Epithelial cell of prostate (primary cell): ENCODE data around the gene ERC2.

Source experiments
- DNase-seq: peaks from one replicate; pipeline ENCODE4 v3.0.0-alpha.2; 2011; ENCODE audit warnings: low read depth, low spot score
- H3K27ac ChIP-seq: fragments of 450-650 bp; 2 replicates; pipeline ENCODE4 v1.5.1; 2017; ENCODE audit warnings: mild to moderate bottlenecking

Gene ERC2

GRCh38 chr3:55965776-55966175 is 502.5 kb downstream of the ERC2 start:
- no peak overlapping the region for H3K27ac ChIP-seq
- no peak for DNase-seq

- no peak for DNase-seq
Measured at GRCh38 chr3:55964491-55964985, 503.7 kb downstream of the ERC2 start.

GRCh38 chr3:55963601-55964000 is 504.7 kb downstream of the ERC2 start:
- no peak overlapping the region for H3K27ac ChIP-seq
- DNase-seq = no peak

More at GRCh38 chr3:55964491-55964985, 503.7 kb downstream of the ERC2 start:
- H3K27ac ChIP-seq = no peak overlapping the region

DNA sequence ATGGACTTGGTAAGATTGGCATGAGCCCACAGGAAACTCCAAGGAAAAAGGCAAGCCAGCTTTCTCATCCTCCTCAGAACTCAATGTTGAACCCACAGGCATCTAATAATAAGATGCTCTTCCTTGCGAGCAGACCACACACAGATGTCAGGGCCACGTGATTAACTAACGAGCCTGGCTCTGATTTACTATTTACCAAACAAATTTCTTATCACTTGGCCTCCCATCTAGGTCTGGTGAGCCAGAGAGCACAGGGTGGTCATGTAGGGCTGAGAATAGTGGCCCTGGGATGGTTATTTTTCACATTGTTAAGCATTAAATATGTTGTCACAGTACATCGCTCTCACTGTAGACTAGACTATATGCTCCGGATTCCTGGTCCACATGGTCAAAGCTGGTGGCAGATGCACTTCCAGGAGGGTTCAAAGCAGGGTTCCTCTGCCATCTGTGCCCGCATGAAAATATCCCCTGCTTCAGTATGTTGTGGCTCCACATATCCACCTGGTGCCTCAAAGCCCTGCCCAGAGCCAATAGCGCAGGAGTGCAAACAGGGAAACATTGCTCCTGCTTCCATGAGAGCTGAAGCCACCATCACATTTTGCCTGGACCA is 508.7 kb downstream of the ERC2 start:
- no peak for DNase-seq
- no peak overlapping the region for H3K27ac ChIP-seq

- no peak overlapping the region for H3K27ac ChIP-seq
- DNase-seq = no peak
Measured at GRCh38 chr3:55958605-55959004, 509.7 kb downstream of the ERC2 start.

GRCh38 chr3:55955891-55956477 is 512.3 kb downstream of the ERC2 start:
- no peak for DNase-seq
- H3K27ac ChIP-seq = no peak overlapping the region

DNA sequence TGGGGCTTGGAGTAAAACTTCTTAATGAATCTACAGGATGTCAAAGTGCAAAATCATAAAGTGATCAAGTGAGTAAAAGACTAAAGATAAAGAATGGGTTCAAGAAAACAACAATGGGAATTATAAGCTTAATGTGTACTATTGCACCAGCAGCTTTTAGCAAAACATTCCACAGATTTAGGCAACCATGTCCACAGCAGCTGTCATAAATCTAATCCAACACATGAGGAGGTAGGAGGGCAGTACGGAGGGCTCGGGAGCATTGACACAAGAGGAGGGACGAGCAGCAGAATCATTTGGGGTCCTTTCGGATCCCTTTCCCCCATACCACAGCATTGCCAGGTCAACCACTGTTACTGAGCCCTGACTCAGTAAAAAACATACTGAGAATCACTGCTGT is 516.9 kb downstream of the ERC2 start:
- no peak overlapping the region for H3K27ac ChIP-seq
- DNase-seq = no peak

DNA sequence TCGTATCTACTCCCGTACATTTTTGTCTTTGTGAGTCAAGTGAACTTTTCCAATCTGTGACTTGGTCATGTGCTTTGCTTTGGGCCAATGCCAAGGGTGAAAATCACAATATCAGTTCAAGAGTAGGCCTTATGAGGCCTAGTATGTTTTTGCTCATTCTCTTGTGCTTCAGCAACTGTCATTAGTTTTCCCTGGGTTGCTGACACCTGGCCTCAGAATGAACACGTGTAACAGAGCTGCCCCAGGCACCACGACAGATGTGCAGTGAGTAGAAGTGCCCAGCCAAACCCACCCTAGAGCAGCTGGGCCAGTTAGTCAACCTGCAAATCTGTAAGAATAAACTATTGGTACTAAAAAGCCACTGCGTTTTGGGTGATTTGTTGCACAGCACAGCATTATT is 520.9 kb downstream of the ERC2 start:
- H3K27ac ChIP-seq = no peak overlapping the region
- no peak for DNase-seq

- no peak for DNase-seq
Measured at GRCh38 chr3:55946574-55947160, 521.6 kb downstream of the ERC2 start.

DNA sequence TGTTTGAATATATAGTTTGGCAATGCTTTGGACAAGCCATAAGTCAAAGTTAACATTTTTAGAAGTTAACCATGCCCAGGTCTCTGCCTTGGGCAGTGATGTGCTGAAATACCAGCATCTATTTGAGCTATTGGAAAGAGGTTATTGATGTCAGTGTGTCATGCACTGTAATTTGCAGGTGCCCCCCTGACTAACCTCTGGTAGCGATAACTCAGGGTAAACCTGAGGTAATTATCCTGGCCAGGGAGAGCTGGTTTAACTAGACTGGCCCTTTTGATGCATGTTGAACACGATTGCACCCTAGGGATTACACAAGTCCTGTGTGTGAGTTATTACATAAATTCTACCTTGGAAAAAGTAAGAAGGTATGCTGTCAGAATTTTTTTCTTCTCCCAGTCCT is 525.4 kb downstream of the ERC2 start:
- DNase-seq = no peak

More at GRCh38 chr3:55946574-55947160, 521.6 kb downstream of the ERC2 start:
- H3K27ac ChIP-seq = no peak overlapping the region

GRCh38 chr3:55939287-55939686 is 529.0 kb downstream of the ERC2 start:
- no peak for DNase-seq
- no peak overlapping the region for H3K27ac ChIP-seq

More for the DNA sequence above, 525.4 kb downstream of the ERC2 start:
- H3K27ac ChIP-seq = no peak overlapping the region

GRCh38 chr3:55937301-55937700 is 531.0 kb downstream of the ERC2 start:
- no peak for DNase-seq
- H3K27ac ChIP-seq = no peak overlapping the region

DNA sequence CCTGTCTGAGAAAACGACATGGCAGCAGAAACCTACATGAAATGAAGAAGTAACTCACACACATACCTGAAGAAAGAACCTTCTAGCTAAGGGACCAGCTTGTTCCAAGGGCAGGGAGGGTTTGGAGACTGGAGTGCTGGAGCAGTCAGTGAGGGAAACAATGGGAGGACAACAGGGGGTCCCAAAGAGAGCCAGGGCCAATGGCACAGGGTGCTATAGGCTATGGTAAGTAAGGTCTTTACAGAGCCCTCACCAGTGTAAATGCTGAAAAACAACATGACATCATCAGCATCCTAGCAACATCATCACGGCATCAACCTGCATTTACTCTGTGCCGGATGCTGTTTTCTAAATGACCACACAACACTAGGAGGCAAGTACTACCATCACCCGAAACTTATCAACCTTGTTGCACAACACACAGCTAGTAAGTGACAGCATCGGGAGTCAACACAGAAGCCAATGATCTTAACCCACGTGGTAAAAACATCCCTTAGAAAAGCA is 531.7 kb downstream of the ERC2 start:
- H3K27ac ChIP-seq = no peak overlapping the region
- DNase-seq = no peak

- H3K27ac ChIP-seq = no peak overlapping the region
- DNase-seq = no peak
Measured at GRCh38 chr3:55935241-55935640, 533.0 kb downstream of the ERC2 start.

DNA sequence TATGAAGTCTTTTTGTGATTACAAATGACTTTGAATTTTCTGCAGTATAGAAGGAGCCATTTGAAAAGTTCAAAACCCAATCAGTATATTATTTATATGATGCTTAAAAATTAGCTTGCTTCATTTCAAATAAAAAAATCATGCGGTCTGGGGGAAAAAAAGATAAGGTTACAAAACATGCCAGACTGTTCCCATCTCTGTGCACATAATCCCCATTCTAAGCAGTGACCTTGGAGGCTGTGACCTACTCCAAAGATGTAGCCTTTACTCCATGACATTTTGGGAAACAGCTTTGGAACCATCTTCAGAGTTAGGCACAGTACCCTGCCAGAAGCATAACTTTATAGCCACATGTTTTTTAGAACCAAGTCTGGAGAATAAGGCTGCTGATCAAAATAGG is 533.5 kb downstream of the ERC2 start:
- no peak for DNase-seq
- no peak overlapping the region for H3K27ac ChIP-seq

- no peak overlapping the region for H3K27ac ChIP-seq
- DNase-seq = no peak
Measured at GRCh38 chr3:55929154-55929869, 539.0 kb downstream of the ERC2 start.

DNA sequence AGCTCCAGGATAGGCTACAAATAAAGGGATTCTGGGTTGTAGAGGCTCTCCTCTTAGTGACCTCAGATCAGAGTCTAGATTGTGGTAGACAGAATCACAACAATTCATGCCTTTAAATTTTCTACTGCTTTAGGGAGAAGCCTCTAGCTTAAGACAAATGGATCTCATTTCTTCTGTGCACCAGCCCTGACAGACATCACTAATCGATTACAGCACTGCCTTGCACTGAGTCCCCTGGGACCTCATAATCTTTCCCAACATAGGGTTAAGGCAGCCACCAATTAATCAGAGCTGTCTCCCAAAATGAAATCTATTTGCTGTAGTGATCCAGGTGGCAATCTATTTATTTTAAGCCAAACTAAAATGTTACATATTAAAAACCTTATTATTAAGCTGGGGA is 544.6 kb downstream of the ERC2 start:
- no peak overlapping the region for H3K27ac ChIP-seq

DNA sequence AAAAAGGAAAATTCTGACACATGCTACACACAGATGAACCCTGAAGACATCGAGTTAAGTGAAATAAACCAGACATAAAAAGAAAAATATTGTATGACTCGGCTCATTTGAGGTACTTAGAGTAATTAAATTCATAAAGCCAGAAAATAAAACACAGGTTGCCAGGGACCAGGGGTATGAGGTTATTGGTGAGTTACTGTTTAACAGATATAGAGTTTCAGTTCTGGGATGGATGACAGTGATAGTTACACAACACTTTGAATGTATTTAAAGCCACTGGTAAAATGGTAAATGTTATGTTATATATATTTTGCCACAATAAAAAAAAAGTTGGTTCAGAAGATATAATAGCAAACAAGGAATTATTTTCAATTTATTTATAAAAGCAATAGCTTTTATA is 545.1 kb downstream of the ERC2 start:
- no peak for DNase-seq
- no peak overlapping the region for H3K27ac ChIP-seq

More for the DNA sequence above, 544.6 kb downstream of the ERC2 start:
- no peak for DNase-seq

- DNase-seq = no peak
- no peak overlapping the region for H3K27ac ChIP-seq
Measured at GRCh38 chr3:55912880-55913279, 555.4 kb downstream of the ERC2 start.

GRCh38 chr3:55911266-55911665 is 557.0 kb downstream of the ERC2 start:
- no peak for DNase-seq
- H3K27ac ChIP-seq = no peak overlapping the region

DNA sequence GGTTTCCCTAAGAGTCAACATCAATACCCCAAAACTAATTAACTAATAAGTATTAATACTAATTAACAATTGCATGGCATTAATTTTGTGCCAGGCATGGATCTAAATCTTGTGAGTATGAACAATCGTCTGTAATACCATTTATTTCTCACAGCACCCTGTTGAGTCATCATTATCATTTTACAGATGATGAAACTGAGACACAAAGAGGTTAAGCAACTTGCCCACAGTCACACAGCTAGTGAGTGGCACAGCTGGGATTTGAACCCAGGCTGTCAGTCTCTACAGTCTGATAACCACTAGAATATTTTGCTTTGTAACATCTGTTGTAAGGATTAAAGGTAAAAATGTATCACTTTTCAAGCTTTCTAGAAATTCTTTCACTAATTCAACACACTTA is 557.7 kb downstream of the ERC2 start:
- no peak overlapping the region for H3K27ac ChIP-seq
- peak; percentile 10 for DNase-seq
